ENCODE data around the gene SMIM12.

- TF ChIP-seq CTCF (conservative IDR thresholded peaks at IDR 0.05) (no peak), ZFX (IDR thresholded peaks at IDR 0.05) (no peak)
Measured at GRCh38 chr1:34816332-34816731, 43.2 kb downstream of the SMIM12 start.

All from C4-2B (cell line).